ENCODE measurements around the gene DCUN1D1.

The DCUN1D1 gene

DNA sequence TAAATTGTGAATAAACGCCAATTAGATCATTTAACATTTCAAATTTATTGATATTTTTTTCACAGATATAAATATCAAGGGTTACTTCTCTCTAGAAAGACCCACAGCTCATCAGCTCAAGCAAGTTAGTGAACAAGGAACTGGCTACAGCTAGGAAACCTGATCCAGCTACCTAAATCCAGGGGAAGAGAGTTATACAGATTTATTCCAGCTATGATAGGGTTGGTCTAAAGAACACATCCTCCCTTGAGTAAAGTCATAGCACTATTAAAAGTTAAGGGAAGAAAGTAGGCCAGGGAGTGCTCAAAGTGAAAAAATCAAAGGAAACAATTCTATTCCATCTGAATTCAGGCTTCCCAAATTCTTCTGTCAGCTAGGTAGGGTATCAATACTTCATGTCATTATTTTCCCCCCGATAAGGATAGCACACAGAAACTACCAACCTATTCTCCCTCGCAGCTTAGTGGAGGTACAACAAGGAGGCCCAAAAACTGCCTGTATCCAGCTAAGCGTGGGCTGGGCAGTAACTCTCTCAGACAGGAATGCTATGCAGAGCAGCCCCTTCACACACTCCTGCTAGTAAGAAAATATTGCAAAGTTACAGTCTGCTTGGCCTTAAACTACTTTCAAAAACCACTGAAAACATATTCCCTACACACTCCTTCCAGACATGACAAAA lies 44.0 kb downstream of the DCUN1D1 start:
- DNase-seq (ENCODE audit: low read depth, low spot score) = no peak

- DNase-seq (ENCODE audit: low read depth, low spot score) = no peak
Measured at GRCh38 chr3:182935803-182936202, 44.5 kb downstream of the DCUN1D1 start.

GRCh38 chr3:182925944-182926337 lies 54.4 kb downstream of the DCUN1D1 start:
- no peak for DNase-seq (ENCODE audit: low read depth, low spot score)

- DNase-seq (ENCODE audit: low read depth, low spot score) = no peak
Measured at GRCh38 chr3:182925330-182925943, 54.9 kb downstream of the DCUN1D1 start.

DNA sequence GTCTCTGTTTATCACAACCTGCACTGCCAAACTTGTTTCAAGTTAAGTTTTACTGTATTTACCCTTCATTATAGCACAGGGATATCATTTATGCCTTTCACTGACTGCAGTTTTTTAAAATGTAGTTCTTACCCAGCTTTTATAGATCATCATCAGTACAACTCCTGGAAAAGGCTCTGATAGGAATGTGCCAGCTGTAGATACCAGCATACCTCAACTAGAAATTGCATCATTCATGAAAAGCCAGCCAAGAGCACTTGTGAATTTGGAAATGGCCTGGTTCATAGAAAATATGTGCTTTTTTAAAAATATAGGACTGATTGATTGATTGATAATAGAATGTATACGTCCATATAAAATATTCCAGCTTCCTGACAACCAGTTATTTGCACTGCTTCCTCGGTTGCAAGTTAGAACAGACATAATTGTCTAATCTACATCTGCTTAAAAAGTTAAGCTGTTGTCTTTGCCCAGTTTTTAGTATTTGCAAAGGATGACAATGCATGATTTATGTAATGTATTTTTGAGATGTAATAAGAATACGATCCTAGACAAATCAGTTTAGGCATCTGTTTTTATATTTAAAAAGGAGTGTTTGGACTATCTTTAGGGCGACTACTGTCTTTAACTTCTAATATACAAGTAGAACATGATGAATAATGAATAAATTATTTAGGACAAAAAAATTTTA lies 58.5 kb downstream of the DCUN1D1 start:
- no peak for DNase-seq (ENCODE audit: low read depth, low spot score)

GRCh38 chr3:182920515-182921084 lies 59.7 kb downstream of the DCUN1D1 start:
- no peak for DNase-seq (ENCODE audit: low read depth, low spot score)

DNA sequence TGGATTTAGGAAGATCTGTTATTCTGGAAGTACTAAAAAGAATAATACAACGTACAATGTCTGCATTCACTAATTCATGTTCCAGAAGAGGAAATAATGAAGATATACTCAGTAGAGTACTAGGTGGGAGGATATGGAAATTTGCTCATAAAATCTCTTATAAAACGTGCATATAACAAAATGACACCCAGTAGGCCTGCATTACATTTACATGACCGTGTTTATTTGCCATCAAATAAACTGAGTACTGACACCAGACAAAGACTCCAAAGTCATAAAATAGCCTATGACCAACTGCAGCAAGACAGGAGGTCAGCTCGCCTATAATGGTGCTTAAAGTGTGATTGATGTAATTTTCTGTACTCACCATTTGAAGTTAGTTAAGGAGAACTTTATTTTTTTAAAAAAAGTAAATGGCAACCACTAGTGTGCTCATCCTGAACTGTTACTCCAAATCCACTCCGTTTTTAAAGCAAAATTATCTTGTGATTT lies 60.4 kb downstream of the DCUN1D1 start:
- no peak for DNase-seq (ENCODE audit: low read depth, low spot score)

DNA sequence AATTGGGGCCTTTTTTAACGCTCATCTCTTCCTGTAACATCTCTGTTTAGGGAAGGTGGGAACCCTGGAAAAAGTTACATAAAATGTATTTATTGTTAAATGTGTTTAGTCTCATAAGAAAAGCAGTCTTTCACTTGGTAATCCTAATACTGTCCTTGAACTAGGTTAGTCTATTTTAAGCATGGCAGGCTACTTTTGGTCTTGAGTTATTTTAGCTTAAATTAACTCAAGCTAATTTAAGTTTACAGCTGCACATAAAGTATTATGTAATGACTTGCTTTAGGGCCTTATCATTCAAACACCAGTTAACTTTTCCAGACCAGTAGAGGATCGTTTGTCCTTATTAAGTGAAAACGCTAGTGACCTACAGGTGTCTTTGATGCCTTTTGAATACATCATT lies 63.2 kb downstream of the DCUN1D1 start:
- no peak for DNase-seq (ENCODE audit: low read depth, low spot score)

DNA sequence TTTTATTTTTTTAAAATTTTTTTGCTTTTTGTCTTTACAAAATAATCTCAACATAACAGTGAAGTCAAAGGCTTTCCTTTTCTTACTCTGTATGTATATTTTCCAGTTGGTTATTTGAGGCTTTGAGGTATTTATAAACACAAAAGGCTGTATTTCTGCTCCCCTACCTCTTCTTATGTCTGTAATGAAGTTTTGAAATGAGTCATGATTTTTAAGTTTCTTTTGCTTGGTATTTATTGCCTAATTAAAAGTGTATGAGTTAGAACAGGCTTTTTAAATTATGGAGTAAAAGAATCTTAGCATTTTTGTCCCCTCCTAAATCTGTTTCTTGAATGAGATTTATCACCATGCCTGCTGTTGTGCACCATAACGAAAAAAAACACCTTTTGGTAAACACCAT lies 66.0 kb downstream of the DCUN1D1 start:
- no peak for DNase-seq (ENCODE audit: low read depth, low spot score)

- DNase-seq (ENCODE audit: low read depth, low spot score) = no peak
Measured at GRCh38 chr3:182913889-182914288, 66.4 kb downstream of the DCUN1D1 start.

DNA sequence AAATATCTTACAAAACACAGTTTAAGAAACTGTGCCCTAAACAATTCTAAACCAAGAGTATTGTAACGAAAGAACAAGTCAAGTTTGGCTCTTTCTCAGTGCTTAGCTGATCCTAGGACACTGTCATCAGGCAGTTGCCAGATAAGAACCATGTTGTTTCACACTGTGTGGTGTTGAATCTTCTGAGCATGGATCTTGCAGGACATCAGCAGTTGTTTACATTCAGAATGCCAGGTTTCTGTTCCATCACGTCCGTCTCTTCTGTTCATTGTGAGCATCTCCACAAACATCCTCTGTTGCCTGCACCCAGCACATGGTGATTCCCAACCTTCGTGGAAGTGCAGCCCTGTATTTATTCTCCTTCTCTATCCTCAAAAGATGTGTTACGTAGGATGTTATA lies 67.9 kb downstream of the DCUN1D1 start:
- no peak for DNase-seq (ENCODE audit: low read depth, low spot score)

GRCh38 chr3:182911782-182912111 lies 68.6 kb downstream of the DCUN1D1 start:
- DNase-seq (ENCODE audit: low read depth, low spot score) = no peak

GRCh38 chr3:182910936-182911781 lies 69.2 kb downstream of the DCUN1D1 start:
- no peak for DNase-seq (ENCODE audit: low read depth, low spot score)

DNA sequence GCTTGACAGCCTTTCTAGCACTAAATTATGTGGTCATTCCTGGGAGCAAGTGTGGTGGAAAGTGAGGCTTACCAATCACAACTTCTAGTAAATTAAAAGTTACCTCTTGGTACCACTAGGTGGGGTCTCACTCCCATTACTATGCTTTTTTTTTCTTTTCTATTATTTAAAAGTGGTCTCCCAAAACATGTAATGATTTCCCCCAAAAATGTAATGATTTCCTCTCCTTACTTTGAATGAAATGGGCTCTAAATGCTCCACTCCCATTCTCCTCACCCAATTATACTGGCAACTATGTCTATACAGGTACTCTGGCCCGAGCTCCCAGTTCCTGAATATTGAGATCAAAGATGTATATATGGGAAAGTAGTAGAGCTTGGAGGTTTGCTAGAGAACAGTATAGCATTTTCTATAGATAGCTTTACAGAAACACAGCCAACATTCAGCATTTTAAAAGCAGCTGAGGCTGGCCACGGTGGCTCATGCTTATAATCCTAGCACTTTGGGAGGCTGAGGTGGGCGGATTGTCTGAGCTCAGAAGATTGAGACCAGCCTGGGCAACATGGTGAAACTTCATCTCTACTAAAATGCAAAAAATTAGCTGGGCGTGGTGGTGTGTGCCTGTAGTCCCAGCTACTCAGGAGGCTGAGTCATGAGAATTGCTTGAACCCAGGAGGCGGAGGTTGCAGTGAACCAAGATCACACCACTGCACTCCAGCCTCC lies 70.9 kb downstream of the DCUN1D1 start:
- DNase-seq (ENCODE audit: low read depth, low spot score) = no peak

DNA sequence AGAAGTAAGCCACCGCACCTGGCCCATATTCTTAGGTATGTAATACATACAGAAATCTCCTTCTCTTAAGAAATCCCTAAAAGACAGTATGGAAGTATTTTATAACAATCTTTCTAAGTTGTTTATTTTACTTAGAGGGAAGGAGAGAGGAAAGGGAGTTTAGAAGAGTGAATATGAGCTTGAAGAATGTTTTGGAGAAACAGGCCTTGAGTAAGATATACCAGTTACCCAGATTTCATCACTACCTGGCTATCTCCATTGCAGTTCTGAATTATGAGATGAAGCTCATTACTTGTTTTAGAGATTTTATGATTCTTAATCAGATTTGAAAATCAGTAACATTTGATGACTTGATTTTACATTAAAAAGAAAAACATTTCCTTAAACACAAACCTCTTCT lies 71.9 kb downstream of the DCUN1D1 start:
- DNase-seq (ENCODE audit: low read depth, low spot score) = no peak

DNA sequence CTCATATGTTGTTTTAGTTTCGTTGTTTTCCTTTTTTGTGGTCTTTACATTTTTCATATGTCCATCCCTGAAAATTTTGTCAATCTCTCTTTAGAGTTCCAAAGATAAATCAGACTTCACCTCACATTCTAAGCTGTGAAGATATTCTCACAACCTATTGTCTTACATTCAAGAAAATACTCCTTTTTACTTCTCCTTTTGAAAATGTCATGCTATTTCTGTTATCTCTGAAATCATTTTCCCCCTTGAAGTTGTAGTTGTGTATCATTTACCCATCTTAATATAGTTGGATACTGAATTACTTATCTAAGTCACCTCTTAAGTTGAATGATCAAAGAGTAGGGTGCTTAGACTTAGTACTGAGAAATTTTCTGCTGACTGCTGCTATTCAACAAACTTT lies 74.3 kb downstream of the DCUN1D1 start:
- no peak for DNase-seq (ENCODE audit: low read depth, low spot score)

DNA sequence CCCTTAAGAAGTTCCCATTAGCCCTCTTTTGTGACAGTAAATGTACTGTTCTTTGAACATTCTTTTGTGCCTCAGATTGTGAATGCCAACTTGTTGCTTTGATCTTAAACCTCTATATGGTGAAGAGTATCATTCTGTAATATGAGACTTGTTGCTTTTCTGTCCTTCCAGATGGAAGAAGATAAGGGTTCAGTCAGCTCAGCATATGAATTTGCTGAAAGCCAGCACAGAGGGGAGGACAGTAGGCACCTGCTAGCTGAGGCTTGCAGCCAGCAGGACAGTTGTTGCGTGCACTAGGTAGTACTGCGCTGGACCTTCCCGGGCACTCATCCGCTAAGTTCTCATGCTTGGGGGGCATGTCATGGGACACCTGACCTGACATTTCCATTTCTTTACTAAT lies 74.7 kb downstream of the DCUN1D1 start:
- no peak for DNase-seq (ENCODE audit: low read depth, low spot score)

- no peak for DNase-seq (ENCODE audit: low read depth, low spot score)
Measured at GRCh38 chr3:182904164-182904563, 76.2 kb downstream of the DCUN1D1 start.

- DNase-seq (ENCODE audit: low read depth, low spot score) = no peak
Measured at GRCh38 chr3:182902236-182902635, 78.1 kb downstream of the DCUN1D1 start.

DNA sequence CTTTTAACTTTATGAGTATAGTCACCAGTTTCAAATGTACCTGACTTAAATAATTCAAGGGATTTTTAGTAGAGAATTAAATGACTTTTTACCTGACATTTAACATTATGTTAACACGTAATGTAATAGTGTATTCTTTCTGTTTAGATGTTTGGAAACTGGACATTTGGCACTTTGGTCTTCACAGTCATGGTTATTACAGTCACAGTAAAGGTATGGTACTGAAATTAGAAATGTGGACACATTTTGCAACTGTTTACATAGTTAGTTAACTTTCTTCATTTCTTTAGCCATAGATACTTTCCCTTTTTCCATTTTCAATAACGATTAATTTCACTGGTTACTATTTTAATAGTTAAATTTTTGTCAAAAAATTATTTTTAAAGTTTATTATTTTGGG lies 83.8 kb downstream of the DCUN1D1 start:
- no peak for DNase-seq (ENCODE audit: low read depth, low spot score)

- DNase-seq (ENCODE audit: low read depth, low spot score) = no peak
Measured at GRCh38 chr3:182895513-182896112, 84.7 kb downstream of the DCUN1D1 start.
